Astrocyte of the cerebellum (primary cell): ENCODE results near the gene SSC5D.

ENCODE experiments used
- DNase-seq: peaks from one replicate; pipeline ENCODE4 v3.0.0-alpha.2; 2011; ENCODE audit warnings: low read depth
- H3K4me3 ChIP-seq: 2 replicates; pipeline ENCODE4 v1.5.1; 2011; ENCODE audit warnings: mild to moderate bottlenecking, low read depth, low read length, moderate library complexity
- in situ Hi-C: cut with HindIII; loops from 2 replicates; pipeline ENCODE4 v1.10.0; 2017; ENCODE audit warnings: low sequenced_read_pairs
- TF ChIP-seq, protein P1 (sequence below): IDR thresholded peaks from 2 replicates; pipeline ENCODE4 v1.5.1; 2012; ENCODE audit warnings: low read length, low read depth, moderate library complexity, mild to moderate bottlenecking; ENCODE audit errors: missing control alignments

SSC5D gene

DNA sequence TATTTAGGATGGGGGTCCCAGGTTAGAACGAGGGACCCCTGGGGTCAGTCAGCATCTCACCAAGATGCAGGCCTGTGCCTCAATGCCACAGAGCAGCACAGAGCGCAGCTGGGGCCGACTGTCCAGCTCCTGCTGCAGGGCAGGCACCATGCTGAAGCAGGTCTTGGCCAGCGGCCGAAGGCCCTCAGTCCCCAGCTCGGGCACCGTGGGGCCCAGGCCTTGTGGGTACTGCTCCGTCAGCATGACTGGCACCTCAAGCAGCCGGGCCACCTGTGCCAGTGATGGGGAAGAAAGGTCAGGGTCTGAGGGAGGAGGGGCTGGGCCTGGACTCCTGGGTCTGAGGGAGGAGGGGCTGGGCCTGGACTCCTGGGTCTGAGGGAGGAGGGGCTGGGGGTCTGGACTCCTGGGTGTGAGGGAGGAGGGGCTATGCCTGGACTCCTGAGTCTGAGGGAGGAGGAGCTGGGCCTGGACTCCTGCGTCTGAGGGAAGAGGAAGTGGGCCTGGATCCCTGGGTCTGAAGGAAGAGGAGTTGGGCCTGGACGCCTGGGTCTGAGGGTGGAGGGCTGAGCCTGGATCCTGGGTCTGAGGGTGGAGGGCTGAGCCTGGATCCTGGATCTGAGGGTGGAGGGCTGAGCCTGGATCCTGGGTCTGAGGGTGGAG is 32.5 kb upstream of the SSC5D start:
- DNase-seq: no peak
- TF ChIP-seq, protein P1, sequence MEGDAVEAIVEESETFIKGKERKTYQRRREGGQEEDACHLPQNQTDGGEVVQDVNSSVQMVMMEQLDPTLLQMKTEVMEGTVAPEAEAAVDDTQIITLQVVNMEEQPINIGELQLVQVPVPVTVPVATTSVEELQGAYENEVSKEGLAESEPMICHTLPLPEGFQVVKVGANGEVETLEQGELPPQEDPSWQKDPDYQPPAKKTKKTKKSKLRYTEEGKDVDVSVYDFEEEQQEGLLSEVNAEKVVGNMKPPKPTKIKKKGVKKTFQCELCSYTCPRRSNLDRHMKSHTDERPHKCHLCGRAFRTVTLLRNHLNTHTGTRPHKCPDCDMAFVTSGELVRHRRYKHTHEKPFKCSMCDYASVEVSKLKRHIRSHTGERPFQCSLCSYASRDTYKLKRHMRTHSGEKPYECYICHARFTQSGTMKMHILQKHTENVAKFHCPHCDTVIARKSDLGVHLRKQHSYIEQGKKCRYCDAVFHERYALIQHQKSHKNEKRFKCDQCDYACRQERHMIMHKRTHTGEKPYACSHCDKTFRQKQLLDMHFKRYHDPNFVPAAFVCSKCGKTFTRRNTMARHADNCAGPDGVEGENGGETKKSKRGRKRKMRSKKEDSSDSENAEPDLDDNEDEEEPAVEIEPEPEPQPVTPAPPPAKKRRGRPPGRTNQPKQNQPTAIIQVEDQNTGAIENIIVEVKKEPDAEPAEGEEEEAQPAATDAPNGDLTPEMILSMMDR: no peak
- H3K4me3 ChIP-seq: no peak overlapping the region
- in situ Hi-C loops: no loop called here

DNA sequence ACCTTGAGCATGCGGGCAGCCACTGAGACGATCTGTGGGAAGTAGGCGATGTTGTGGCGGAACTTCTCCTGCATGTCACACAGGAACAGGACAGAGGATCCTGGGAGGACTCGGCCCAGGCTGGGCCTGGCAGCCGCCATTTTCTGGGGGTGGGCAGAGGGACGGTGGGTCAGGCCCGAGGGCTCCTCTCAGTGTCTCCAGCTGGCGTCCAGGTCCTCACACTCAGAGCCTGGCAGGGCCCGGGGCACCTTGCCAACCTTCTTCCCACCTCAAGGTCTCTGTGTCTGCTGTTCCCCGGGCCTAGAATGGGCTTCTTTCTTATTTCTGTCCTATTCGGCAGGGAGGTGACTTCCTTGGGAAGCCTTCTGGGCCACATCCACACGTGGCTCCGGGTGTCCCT is 31.9 kb upstream of the SSC5D start:
- H3K4me3 ChIP-seq: no peak overlapping the region
- TF ChIP-seq, protein P1: no peak
- in situ Hi-C loops: no loop called here
- no peak for DNase-seq

DNA sequence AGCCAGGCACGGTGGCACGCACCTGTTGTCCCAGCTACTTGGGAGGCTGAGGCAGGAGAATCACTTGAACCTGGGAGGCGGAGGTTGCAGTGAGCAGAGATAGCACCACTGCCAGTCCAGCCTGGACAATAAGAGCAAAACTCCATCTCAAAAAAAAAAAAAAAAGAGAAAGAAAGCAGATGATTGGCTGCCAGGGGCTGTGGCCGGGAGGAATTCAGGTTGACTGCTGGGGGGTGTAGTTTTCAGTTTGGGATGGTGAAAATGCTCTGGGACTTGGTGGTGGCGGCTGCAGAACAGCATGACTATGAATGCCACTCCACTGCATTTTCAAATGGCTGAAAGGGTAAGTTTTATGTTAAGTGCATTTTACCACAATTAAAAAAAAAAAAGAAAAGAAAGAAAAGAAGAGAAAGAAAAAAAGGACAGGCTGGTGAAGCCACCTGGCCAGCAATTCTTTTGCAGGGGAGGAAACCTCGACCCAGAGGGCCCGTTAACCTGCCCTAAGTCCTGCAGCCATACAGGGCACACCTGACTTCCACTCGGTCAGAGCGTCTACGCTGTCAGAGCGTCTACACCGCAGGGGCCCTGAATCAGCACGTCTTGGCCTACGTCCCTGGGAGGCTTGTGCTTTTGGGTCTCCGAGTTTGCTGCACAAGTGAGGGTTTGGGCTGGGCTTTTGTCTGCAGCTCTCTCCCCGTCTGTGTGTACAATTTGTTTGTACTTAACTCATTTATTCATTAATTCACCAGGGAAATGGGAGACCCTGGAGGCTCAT is 30.4 kb upstream of the SSC5D start:
- in situ Hi-C loops: no loop called here
- DNase-seq: no peak
- TF ChIP-seq, protein P1: no peak
- H3K4me3 ChIP-seq: no peak overlapping the region

DNA sequence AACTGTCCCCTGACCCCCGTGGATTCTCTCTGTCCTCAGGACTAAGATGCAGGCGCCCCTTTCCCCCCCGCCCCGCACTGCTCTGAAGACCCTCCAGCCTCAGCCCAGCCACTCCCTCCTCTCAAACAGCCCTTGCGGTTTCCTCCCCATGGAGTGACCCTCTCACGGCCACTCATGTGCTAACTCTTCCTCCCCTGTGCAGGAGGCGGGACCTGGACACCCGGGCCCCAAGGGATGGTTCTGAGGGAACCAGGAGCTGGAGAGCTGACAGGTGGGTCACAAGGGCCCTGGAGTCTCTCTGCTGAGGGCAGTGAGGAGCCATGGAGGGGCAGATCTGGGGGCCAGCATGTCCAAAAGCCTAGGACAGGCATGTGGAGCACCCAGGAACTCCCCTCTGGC is 28.7 kb upstream of the SSC5D start:
- in situ Hi-C loops: no loop called here
- no peak overlapping the region for H3K4me3 ChIP-seq
- TF ChIP-seq, protein P1: no peak
- no peak for DNase-seq

DNA sequence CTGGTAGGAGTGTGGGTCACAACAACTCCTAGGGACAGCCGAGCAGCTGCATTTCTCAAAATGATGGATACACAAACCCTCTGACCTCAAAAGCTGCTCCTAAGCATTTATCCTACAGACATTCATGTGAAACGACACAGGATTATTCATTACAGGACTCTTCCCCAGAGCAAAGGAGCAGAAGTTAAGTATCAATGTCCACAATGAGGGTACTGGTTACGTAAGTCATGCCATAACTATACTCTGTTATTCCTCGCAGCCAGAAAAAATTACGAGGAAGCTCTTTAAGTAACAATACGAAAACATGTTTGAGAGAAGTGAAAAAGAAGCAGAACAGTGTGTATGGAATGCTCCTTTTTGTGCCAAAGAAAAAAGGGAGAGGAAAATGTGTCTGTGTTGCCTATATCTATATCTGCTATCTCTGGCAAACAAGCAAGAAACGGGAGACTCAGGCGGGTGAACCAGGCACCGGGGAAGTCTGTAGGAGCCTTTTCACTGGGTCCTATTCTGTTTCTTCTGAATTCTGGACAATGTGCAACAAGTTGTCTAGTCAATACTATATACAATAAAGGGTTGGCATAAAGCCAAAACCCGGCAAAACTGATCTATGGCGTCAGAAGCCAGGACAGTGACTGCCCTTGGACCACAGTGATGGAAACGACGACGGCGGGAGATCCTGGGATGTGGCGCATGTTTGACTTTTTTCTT is 28.1 kb upstream of the SSC5D start:
- TF ChIP-seq, protein P1: no peak
- H3K4me3 ChIP-seq: peak overlapping the region; percentile 93
- in situ Hi-C loops: no loop called here
- DNase-seq: no peak

DNA sequence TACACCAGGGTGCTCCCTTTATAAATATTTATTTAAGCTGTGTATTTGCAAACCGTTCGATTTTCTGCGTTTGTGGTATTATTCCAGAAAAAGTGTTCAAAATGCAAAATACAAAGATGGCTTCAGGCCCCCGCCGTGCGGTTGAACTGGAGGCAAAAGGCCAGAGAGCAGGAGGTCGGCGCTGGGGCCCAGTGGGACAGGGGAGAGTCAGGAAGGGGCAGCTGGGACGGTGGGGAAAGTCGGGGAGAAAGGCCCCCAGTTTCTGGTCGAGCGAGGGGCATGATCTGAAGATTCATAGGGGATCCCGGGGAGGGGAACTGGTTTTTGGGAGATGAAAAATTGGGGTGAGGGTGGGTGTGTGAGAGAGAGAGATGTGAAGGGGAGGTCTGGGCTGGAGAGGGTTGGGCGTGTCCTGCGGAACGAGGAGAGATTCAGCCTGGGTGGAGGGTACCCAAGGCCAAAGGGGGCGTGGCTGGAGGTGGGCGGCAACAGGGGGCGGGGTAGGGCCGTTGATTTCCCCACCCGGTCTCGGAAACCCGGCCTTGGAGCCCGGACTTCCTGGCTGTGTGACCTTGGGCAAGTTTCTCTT is 27.5 kb upstream of the SSC5D start:
- TF ChIP-seq, protein P1: no peak
- H3K4me3 ChIP-seq: peak overlapping the region; percentile 93
- DNase-seq: no peak
- in situ Hi-C loops: no loop called here
